ENCODE measurements around the gene SVBP.

Gene SVBP

GRCh38 chr1:42759114-42759513 lies 58.1 kb downstream of the SVBP start:
- FAIRE-seq, result no peak

- FAIRE-seq, result no peak
Measured at GRCh38 chr1:42758641-42759040, 58.6 kb downstream of the SVBP start.

- no peak for FAIRE-seq
Measured at GRCh38 chr1:42757892-42758275, 59.3 kb downstream of the SVBP start.
